CD8-positive, alpha-beta memory T cell (primary cell): Measurements from ENCODE around the gene TPD52L2. TPM values are rescaled to one million over a fixed set of nuclear protein-coding genes. Genes with fewer than 3 reads are reported as not detected.

ENCODE experiments used
- CTCF ChIA-PET: fragments of 350-600 bp; sonication (Branson Sonifier 250); formaldehyde crosslinking; loops from one replicate; lab custom pipeline; 2021; ENCODE audit warnings: antibody characterized with exemption; lab: Charles Lee
- POLR2A ChIA-PET: fragments of 350-600 bp; sonication (Branson Sonifier 250); formaldehyde crosslinking; loops from one replicate; lab custom pipeline; 2021; ENCODE audit warnings: antibody characterized with exemption; lab: Charles Lee
- DNase-seq, 5 donors: peaks; one replicate each; pipeline versions ENCODE4 v3.0.0 to v3.0.0-alpha.2; 2020 to 2022; ENCODE audit warnings: mixed read lengths in 1 of 5
- H3K27ac ChIP-seq: one replicate; pipeline ENCODE4 v1.7.0; 2013; ENCODE audit warnings: low read depth, mild to moderate bottlenecking, low read length, moderate library complexity
- H3K27me3 ChIP-seq: 2 replicates; pipeline ENCODE4 v1.7.0; 2013; ENCODE audit warnings: low read length, mild to moderate bottlenecking; ENCODE audit not compliant: insufficient read depth, poor library complexity, severe bottlenecking
- H3K36me3 ChIP-seq: 2 replicates; pipeline ENCODE4 v1.7.0; 2013; ENCODE audit warnings: mild to moderate bottlenecking, low read length, moderate library complexity; ENCODE audit not compliant: insufficient read depth
- H3K4me1 ChIP-seq: 2 replicates; pipeline ENCODE4 v1.7.0; 2013; ENCODE audit warnings: mild to moderate bottlenecking, low read length, moderate library complexity; ENCODE audit not compliant: insufficient read depth
- H3K4me3 ChIP-seq: 2 replicates; pipeline ENCODE4 v1.7.0; 2013; ENCODE audit warnings: mild to moderate bottlenecking, low read length
- H3K9me3 ChIP-seq: 2 replicates; pipeline ENCODE4 v1.7.0; 2013; ENCODE audit warnings: mild to moderate bottlenecking, low read length
- H3K27ac Mint-ChIP-seq, 8 donors: one replicate each; pipeline ENCODE4 v1.8.0; 2020 to 2021; ENCODE audit warnings: mixed read lengths in 8 of 8, mild to moderate bottlenecking in 6 of 8, inconsistent platforms in 3 of 8, moderate library complexity in 3 of 8
- H3K27me3 Mint-ChIP-seq, 2 donors: one replicate each; pipeline ENCODE4 v1.8.0; 2020 to 2021; ENCODE audit warnings: mixed read lengths in 2 of 2, mild to moderate bottlenecking in 1 of 2, moderate library complexity in 1 of 2
- H3K36me3 Mint-ChIP-seq, 3 donors: one replicate each; pipeline ENCODE4 v1.8.0; 2020 to 2021; ENCODE audit warnings: mixed read lengths in 3 of 3, inconsistent platforms in 1 of 3, mild to moderate bottlenecking in 1 of 3
- H3K4me1 Mint-ChIP-seq, 3 donors: one replicate each; pipeline ENCODE4 v1.8.0; 2020 to 2021; ENCODE audit warnings: mixed read lengths in 3 of 3, inconsistent platforms in 1 of 3, mild to moderate bottlenecking in 1 of 3
- H3K4me3 Mint-ChIP-seq, 7 donors: one replicate each; pipeline ENCODE4 v1.8.0; 2020 to 2021; ENCODE audit warnings: mixed read lengths in 7 of 7, mild to moderate bottlenecking in 6 of 7, moderate library complexity in 4 of 7, inconsistent platforms in 2 of 7
- H3K9me3 Mint-ChIP-seq, 5 donors: one replicate each; pipeline ENCODE4 v1.8.0; 2020 to 2022; ENCODE audit warnings: mixed read lengths in 5 of 5, mild to moderate bottlenecking in 3 of 5, moderate library complexity in 2 of 5, inconsistent platforms in 1 of 5
- polyA plus RNA-seq: library from polyadenylated mRNA; unstranded; fragments of 300-500 nt; fragmentation: Illumina TruSeq; gene quantifications from one replicate; pipeline ENCODE4 v1.2.3, GENCODE V29; 2021
- total RNA-seq, 2 experiments: library from RNA; stranded (reverse); gene quantifications; one replicate each; pipeline ENCODE4 v1.2.3, GENCODE V29; 2021

Gene TPD52L2
- total and polyA plus RNA-seq, 3 experiments from 2014 or later: 60.0 to 72.1 (median 64.4) TPM

DNA sequence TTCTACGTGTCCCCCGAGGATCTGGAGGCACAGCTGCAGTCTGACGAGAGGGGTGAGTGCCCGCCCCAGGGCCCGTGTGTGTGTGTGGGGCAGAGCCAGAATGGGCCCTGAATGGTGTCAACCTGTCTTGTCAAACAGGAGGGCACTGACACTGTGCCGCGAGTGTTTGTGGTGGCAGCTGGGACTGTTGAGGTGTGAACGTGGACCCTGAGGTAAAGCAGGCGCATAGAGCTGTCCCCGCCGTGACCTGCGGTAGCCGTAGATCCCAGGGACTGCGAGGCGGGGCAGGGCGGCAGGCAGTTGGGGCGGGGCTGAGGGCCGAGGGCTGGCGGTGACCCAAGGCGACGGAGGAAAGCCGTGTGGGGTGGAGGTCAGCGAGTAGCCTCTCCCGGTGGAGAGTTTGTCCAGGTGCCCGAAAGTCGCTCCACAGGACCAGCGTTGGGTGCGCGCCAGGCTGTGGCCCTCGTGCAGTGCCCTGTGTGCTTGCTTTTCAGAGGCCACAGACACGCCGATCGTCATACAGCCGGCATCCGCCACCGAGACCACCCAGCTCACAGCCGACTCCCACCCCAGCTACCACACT lies 66.0 kb downstream of the TPD52L2 start:
- H3K27me3 ChIP-seq: no peaks in the 10 kb centered on the region
- H3K27ac Mint-ChIP-seq: peak overlapping the region in 1 of 8 donors; percentile 70
- H3K27ac ChIP-seq: no peak overlapping the region
- no peak overlapping the region for H3K4me3 Mint-ChIP-seq
- H3K9me3 ChIP-seq: no peaks in the 10 kb centered on the region
- H3K36me3 ChIP-seq: peaks cover 33% of the 10 kb centered on the region
- H3K4me3 ChIP-seq: no peak overlapping the region
- ChIA-PET POLR2A (no interaction called here), CTCF (no interaction called here)
- no peaks in the 10 kb centered on the region for H3K27me3 Mint-ChIP-seq
- DNase-seq: no peak
- peaks cover 8 to 22% (median 17%) of the 10 kb centered on the region in 3 donors for H3K4me1 Mint-ChIP-seq
- peaks cover 0 to 90% (median 12%) of the 10 kb centered on the region in 3 donors for H3K36me3 Mint-ChIP-seq
- H3K9me3 Mint-ChIP-seq: no peaks in the 10 kb centered on the region
- H3K4me1 ChIP-seq: no peaks in the 10 kb centered on the region

- no peaks in the 10 kb centered on the region for H3K9me3 ChIP-seq
- no peaks in the 10 kb centered on the region for H3K9me3 Mint-ChIP-seq
- POLR2A ChIA-PET: no interaction called here
Measured at GRCh38 chr20:63931735-63932134, 66.7 kb downstream of the TPD52L2 start.

GRCh38 chr20:63932606-63933160 lies 67.6 kb downstream of the TPD52L2 start:
- peaks cover 33% of the 10 kb centered on the region for H3K36me3 ChIP-seq
- Mint-ChIP-seq H3K4me1 (peaks cover 4 to 8% (median 5%) of the 10 kb centered on the region in 3 donors), H3K27me3 (no peaks in the 10 kb centered on the region), H3K9me3 (no peaks in the 10 kb centered on the region), H3K27ac (no peak overlapping the region), H3K36me3 (peaks cover 0 to 80% (median 8%) of the 10 kb centered on the region in 3 donors), H3K4me3 (no peak overlapping the region)
- CTCF ChIA-PET: no interaction called here
- no peak for DNase-seq
- H3K4me3 ChIP-seq: no peak overlapping the region
- no peaks in the 10 kb centered on the region for H3K9me3 ChIP-seq
- no peaks in the 10 kb centered on the region for H3K4me1 ChIP-seq
- POLR2A ChIA-PET: no interaction called here
- H3K27me3 ChIP-seq: no peaks in the 10 kb centered on the region
- H3K27ac ChIP-seq: no peak overlapping the region

More at GRCh38 chr20:63931735-63932134, 66.7 kb downstream of the TPD52L2 start:
- Mint-ChIP-seq H3K27ac (no peak overlapping the region), H3K4me3 (no peak overlapping the region), H3K4me1 (peaks cover 6 to 15% (median 11%) of the 10 kb centered on the region in 3 donors), H3K27me3 (no peaks in the 10 kb centered on the region), H3K36me3 (peaks cover 0 to 86% (median 8%) of the 10 kb centered on the region in 3 donors)
- peaks cover 33% of the 10 kb centered on the region for H3K36me3 ChIP-seq
- no peak overlapping the region for H3K27ac ChIP-seq
- DNase-seq: no peak
- CTCF ChIA-PET: no interaction called here
- H3K4me1 ChIP-seq: no peaks in the 10 kb centered on the region
- H3K27me3 ChIP-seq: no peaks in the 10 kb centered on the region
- H3K4me3 ChIP-seq: no peak overlapping the region

DNA sequence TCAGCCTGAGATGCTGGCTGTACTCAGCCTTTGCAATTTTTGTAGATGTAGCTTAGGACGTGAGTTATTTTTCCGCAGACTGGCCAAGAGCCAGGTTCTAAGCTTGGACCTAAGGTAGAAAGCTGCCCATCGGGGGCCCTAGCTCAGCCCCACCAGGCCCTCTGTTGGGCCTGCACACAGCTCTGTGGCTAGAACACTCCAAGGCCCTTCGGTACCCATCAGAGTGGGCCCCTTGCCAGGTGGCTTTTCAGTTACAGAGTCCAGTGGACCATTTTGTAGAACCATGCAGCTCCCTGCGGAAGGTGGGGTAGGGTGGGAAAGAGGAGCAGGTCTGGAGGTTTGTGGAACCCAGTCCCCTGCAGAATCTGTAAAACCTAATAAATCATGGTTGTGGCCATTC lies 68.6 kb downstream of the TPD52L2 start:
- Mint-ChIP-seq H3K36me3 (peaks cover 0 to 75% (median 8%) of the 10 kb centered on the region in 3 donors), H3K4me3 (no peak overlapping the region), H3K27ac (no peak overlapping the region), H3K27me3 (no peaks in the 10 kb centered on the region), H3K4me1 (peaks cover 1 to 8% (median 7%) of the 10 kb centered on the region in 3 donors), H3K9me3 (no peaks in the 10 kb centered on the region)
- Histone ChIP-seq H3K4me3 (no peak overlapping the region), H3K4me1 (no peaks in the 10 kb centered on the region), H3K9me3 (no peaks in the 10 kb centered on the region), H3K27ac (no peak overlapping the region), H3K27me3 (no peaks in the 10 kb centered on the region), H3K36me3 (peaks cover 25% of the 10 kb centered on the region)
- DNase-seq: peak in 1 of 5 donors; percentile 26
- ChIA-PET CTCF (no interaction called here), POLR2A (no interaction called here)

- POLR2A ChIA-PET: no interaction called here
- H3K36me3 Mint-ChIP-seq: peaks cover 0 to 68% (median 7%) of the 10 kb centered on the region in 3 donors
- H3K27ac ChIP-seq: no peak overlapping the region
Measured at GRCh38 chr20:63934271-63935068, 69.4 kb downstream of the TPD52L2 start.

DNA sequence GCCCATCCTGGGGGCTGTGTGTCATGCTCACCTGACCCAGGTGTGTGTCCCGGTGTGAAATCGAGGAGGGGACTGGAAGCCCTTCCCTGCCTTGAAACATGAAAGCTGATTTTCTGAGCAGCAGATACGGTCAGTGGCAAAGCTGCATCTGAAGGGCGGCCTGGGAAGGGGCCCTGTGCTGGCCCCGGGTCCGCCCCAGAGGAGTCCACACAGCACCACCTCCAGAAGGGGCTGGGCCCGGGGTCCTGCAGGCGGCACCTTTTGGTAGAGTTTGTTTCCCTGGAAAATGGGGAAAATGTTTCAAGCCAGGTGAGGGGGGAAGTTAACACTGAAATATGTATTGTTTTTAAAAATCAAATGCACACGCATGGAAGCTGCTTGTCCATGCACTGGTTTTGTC lies 70.4 kb downstream of the TPD52L2 start:
- H3K36me3 ChIP-seq: peaks cover 25% of the 10 kb centered on the region
- no peak overlapping the region for H3K4me3 ChIP-seq
- POLR2A ChIA-PET: no interaction called here
- no peak overlapping the region for H3K4me3 Mint-ChIP-seq
- no peak overlapping the region for H3K27ac ChIP-seq
- H3K4me1 ChIP-seq: no peaks in the 10 kb centered on the region
- peak overlapping the region in 1 of 8 donors; percentile 74 for H3K27ac Mint-ChIP-seq
- H3K4me1 Mint-ChIP-seq: peaks cover 1 to 8% (median 7%) of the 10 kb centered on the region in 3 donors
- CTCF ChIA-PET: no interaction called here
- peak in 1 of 5 donors; percentile 26 for DNase-seq
- no peaks in the 10 kb centered on the region for H3K27me3 ChIP-seq
- no peaks in the 10 kb centered on the region for H3K27me3 Mint-ChIP-seq
- H3K36me3 Mint-ChIP-seq: peaks cover 0 to 66% (median 4%) of the 10 kb centered on the region in 3 donors
- H3K9me3 Mint-ChIP-seq: no peaks in the 10 kb centered on the region
- H3K9me3 ChIP-seq: no peaks in the 10 kb centered on the region

More at GRCh38 chr20:63934271-63935068, 69.4 kb downstream of the TPD52L2 start:
- Histone ChIP-seq H3K9me3 (no peaks in the 10 kb centered on the region), H3K4me3 (no peak overlapping the region), H3K4me1 (no peaks in the 10 kb centered on the region), H3K36me3 (peaks cover 21% of the 10 kb centered on the region), H3K27me3 (no peaks in the 10 kb centered on the region)
- H3K27ac Mint-ChIP-seq: peak overlapping the region in 3 of 8 donors; percentile 29 to 68 (median 67)
- CTCF ChIA-PET: no interaction called here
- DNase-seq: peak in 1 of 5 donors; percentile 40
- H3K4me1 Mint-ChIP-seq: peaks cover 1 to 8% (median 7%) of the 10 kb centered on the region in 3 donors
- H3K4me3 Mint-ChIP-seq: no peak overlapping the region
- no peaks in the 10 kb centered on the region for H3K27me3 Mint-ChIP-seq
- no peaks in the 10 kb centered on the region for H3K9me3 Mint-ChIP-seq

DNA sequence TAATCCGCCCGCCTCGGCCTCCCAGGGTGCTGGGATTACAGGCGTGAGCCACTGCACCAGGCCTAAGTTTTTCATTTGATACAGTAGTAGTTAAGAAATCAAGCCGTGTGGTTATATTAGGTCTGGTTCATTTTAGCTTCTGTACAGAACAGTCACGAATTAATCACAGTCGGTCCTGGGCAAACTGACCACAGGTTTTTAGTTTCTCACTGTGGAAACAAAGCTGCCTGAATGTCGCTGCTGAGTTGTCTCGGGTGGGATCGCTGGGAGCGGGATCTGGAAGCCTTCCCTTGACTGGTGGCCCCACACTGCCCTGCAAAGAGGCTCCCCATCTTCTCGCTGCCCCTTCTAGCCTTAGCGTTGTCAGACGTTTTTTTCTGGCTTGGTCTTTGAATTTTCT lies 72.5 kb downstream of the TPD52L2 start:
- H3K4me3 Mint-ChIP-seq: no peak overlapping the region
- peak in 1 of 5 donors; percentile 8 for DNase-seq
- H3K27me3 Mint-ChIP-seq: no peaks in the 10 kb centered on the region
- Histone ChIP-seq H3K4me1 (peaks cover 20% of the 10 kb centered on the region), H3K36me3 (peaks cover 13% of the 10 kb centered on the region), H3K4me3 (no peak overlapping the region), H3K27me3 (no peaks in the 10 kb centered on the region), H3K27ac (no peak overlapping the region), H3K9me3 (no peaks in the 10 kb centered on the region)
- H3K27ac Mint-ChIP-seq: peak overlapping the region in 3 of 8 donors; percentile 7 to 52 (median 24)
- H3K36me3 Mint-ChIP-seq: peaks cover 0 to 59% (median 2%) of the 10 kb centered on the region in 3 donors
- ChIA-PET CTCF (no interaction called here), POLR2A (interaction anchor here (0.7 kb wide), 1 partner anchor 24 kb away, joined by 4 read pairs; no protein-coding TSS in a partner anchor)
- no peaks in the 10 kb centered on the region for H3K9me3 Mint-ChIP-seq
- peaks cover 11 to 22% (median 21%) of the 10 kb centered on the region in 3 donors for H3K4me1 Mint-ChIP-seq
